Measurements from ENCODE around the gene NELFB. TPM values are rescaled to one million over a fixed set of nuclear protein-coding genes. Genes with fewer than 3 reads are reported as not detected.

Gene NELFB
- total and polyA plus RNA-seq, 10 donors: 26.6 to 49.7 (median 38.7) TPM

- peaks cover 2 to 61% (median 27%) of the 10 kb centered on the region in 7 donors for H3K27me3 ChIP-seq (replicated peaks in 1 of 7)
- TF ChIP-seq POLR2A (IDR thresholded peaks at IDR 0.05): no peak
- no peak for TF ChIP-seq POLR2AphosphoS5 (IDR thresholded peaks at IDR 0.05)
- TF ChIP-seq, protein P1, sequence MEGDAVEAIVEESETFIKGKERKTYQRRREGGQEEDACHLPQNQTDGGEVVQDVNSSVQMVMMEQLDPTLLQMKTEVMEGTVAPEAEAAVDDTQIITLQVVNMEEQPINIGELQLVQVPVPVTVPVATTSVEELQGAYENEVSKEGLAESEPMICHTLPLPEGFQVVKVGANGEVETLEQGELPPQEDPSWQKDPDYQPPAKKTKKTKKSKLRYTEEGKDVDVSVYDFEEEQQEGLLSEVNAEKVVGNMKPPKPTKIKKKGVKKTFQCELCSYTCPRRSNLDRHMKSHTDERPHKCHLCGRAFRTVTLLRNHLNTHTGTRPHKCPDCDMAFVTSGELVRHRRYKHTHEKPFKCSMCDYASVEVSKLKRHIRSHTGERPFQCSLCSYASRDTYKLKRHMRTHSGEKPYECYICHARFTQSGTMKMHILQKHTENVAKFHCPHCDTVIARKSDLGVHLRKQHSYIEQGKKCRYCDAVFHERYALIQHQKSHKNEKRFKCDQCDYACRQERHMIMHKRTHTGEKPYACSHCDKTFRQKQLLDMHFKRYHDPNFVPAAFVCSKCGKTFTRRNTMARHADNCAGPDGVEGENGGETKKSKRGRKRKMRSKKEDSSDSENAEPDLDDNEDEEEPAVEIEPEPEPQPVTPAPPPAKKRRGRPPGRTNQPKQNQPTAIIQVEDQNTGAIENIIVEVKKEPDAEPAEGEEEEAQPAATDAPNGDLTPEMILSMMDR (IDR thresholded peaks at IDR 0.05 in 8 of 11, conservative IDR thresholded peaks at IDR 0.05 in 3 of 11): no peak
- 80 to 85% (median 84%) methylated on average over 29 of the region's 29 CpGs for WGBS, 5 donors
Observed at GRCh38 chr9:137293482-137294090, 38.5 kb downstream of the NELFB start.

GRCh38 chr9:137294091-137294680 lies 39.1 kb downstream of the NELFB start:
- peaks cover 2 to 67% (median 33%) of the 10 kb centered on the region in 7 donors for H3K27me3 ChIP-seq (replicated peaks in 1 of 7)
- H3K4me3 ChIP-seq: no peak overlapping the region
- 29 to 44% (median 34%) methylated on average over 11 of the region's 11 CpGs for WGBS, 5 donors
- intact Hi-C loops (cut with DNase I; ENCODE audit: low total_unique reads): loop anchor here (10.0 kb wide), 1 partner anchor 231 kb away; no protein-coding TSS in a partner anchor
- peaks cover 0 to 5% (median 0%) of the 10 kb centered on the region in 8 donors for H3K9me3 ChIP-seq
- peaks cover 16 to 52% (median 37%) of the 10 kb centered on the region in 6 donors for H3K4me1 ChIP-seq
- no peak overlapping the region for H3K27ac ChIP-seq
- DNase-seq: no peak
- TF ChIP-seq, protein P1 (IDR thresholded peaks at IDR 0.05 in 8 of 11, conservative IDR thresholded peaks at IDR 0.05 in 3 of 11): no peak
- TF ChIP-seq POLR2AphosphoS5 (IDR thresholded peaks at IDR 0.05): no peak
- no peak for TF ChIP-seq POLR2A (IDR thresholded peaks at IDR 0.05)
- H3K36me3 ChIP-seq: no peaks in the 10 kb centered on the region

More at GRCh38 chr9:137293482-137294090, 38.5 kb downstream of the NELFB start:
- Histone ChIP-seq H3K4me1 (peaks cover 16 to 46% (median 34%) of the 10 kb centered on the region in 6 donors), H3K36me3 (no peaks in the 10 kb centered on the region), H3K9me3 (peaks cover 0 to 5% (median 0%) of the 10 kb centered on the region in 8 donors), H3K27ac (no peak overlapping the region), H3K4me3 (no peak overlapping the region)
- intact Hi-C loops (cut with DNase I; ENCODE audit: low total_unique reads): loop anchor here (10.0 kb wide), 1 partner anchor 231 kb away; no protein-coding TSS in a partner anchor
- no peak for DNase-seq

GRCh38 chr9:137294681-137295237 lies 39.6 kb downstream of the NELFB start:
- no peak for DNase-seq
- H3K36me3 ChIP-seq: no peaks in the 10 kb centered on the region
- H3K4me1 ChIP-seq: peaks cover 16 to 58% (median 42%) of the 10 kb centered on the region in 6 donors
- H3K4me3 ChIP-seq: peak overlapping the region in 7 of 8 donors; percentile 24 to 75 (median 41)
- H3K9me3 ChIP-seq: peaks cover 0 to 5% (median 0%) of the 10 kb centered on the region in 8 donors
- 16 to 23% (median 18%) methylated on average over 17 to 35 of the region's 35 CpGs for WGBS, 5 donors
- peaks cover 2 to 73% (median 39%) of the 10 kb centered on the region in 7 donors for H3K27me3 ChIP-seq (replicated peaks in 1 of 7)
- no peak for TF ChIP-seq POLR2A (IDR thresholded peaks at IDR 0.05)
- TF ChIP-seq, protein P1 (IDR thresholded peaks at IDR 0.05 in 8 of 11, conservative IDR thresholded peaks at IDR 0.05 in 3 of 11): peak in 1 of 11 experiments; percentile 22
- peak overlapping the region in 1 of 8 donors; percentile 5 for H3K27ac ChIP-seq
- intact Hi-C loops (cut with DNase I; ENCODE audit: low total_unique reads): loop anchor here (5.0 to 10.0 kb wide), 2 partner anchors 113 to 230 kb away; no protein-coding TSS in a partner anchor

All from spleen (tissue), 11 donors.